ENCODE data around the gene WNT9B. TPM values are rescaled to one million over a fixed set of nuclear protein-coding genes. Genes with fewer than 3 reads are reported as not detected.

The WNT9B gene
- total RNA-seq, 1 donor from 2014 or later = not detected

Other genes with a start within 250 kb of the WNT9B start
- gene WNT3, start 32.9 kb upstream of the WNT9B start, total RNA-seq = 0.86 and 1.9 TPM in 2 replicates
- 41.2 and 45.2 TPM in 2 replicates for gene GOSR2, start 71.6 kb downstream of the WNT9B start, total RNA-seq
- gene RPRML, start 127.7 kb downstream of the WNT9B start, total RNA-seq = 1.3 and 2.5 TPM in 2 replicates